ENCODE results near the gene MKI67.

MKI67 gene

GRCh38 chr10:128060341-128061250 lies 65.6 kb downstream of the MKI67 start:
- TF ChIP-seq CTCF (IDR thresholded peaks at IDR 0.05; ENCODE audit: insufficient read depth, low read depth, low read length, missing control alignments) = no peak
- DNase-seq (ENCODE audit: low read depth) = no peak
- no peak overlapping the region for H3K4me3 ChIP-seq (ENCODE audit: low read length)

- DNase-seq (ENCODE audit: low read depth) = no peak
These were observed 66.3 kb downstream of the MKI67 start for GRCh38 chr10:128059982-128060293.

GRCh38 chr10:128059266-128059981 lies 66.8 kb downstream of the MKI67 start:
- no peak for TF ChIP-seq CTCF (IDR thresholded peaks at IDR 0.05; ENCODE audit: insufficient read depth, low read depth, low read length, missing control alignments)
- no peak for DNase-seq (ENCODE audit: low read depth)
- H3K4me3 ChIP-seq (ENCODE audit: low read length) = no peak overlapping the region

More at GRCh38 chr10:128059982-128060293, 66.3 kb downstream of the MKI67 start:
- no peak overlapping the region for H3K4me3 ChIP-seq (ENCODE audit: low read length)
- no peak for TF ChIP-seq CTCF (IDR thresholded peaks at IDR 0.05; ENCODE audit: insufficient read depth, low read depth, low read length, missing control alignments)

GRCh38 chr10:128058750-128059134 lies 67.5 kb downstream of the MKI67 start:
- DNase-seq (ENCODE audit: low read depth) = no peak
- no peak for TF ChIP-seq CTCF (IDR thresholded peaks at IDR 0.05; ENCODE audit: insufficient read depth, low read depth, low read length, missing control alignments)
- no peak overlapping the region for H3K4me3 ChIP-seq (ENCODE audit: low read length)

- no peak for TF ChIP-seq CTCF (IDR thresholded peaks at IDR 0.05; ENCODE audit: insufficient read depth, low read depth, low read length, missing control alignments)
- DNase-seq (ENCODE audit: low read depth) = no peak
- no peak overlapping the region for H3K4me3 ChIP-seq (ENCODE audit: low read length)
These were observed 68.0 kb downstream of the MKI67 start for GRCh38 chr10:128058106-128058749.

GRCh38 chr10:128056303-128057050 lies 69.7 kb downstream of the MKI67 start:
- no peak for TF ChIP-seq CTCF (IDR thresholded peaks at IDR 0.05; ENCODE audit: insufficient read depth, low read depth, low read length, missing control alignments)
- no peak overlapping the region for H3K4me3 ChIP-seq (ENCODE audit: low read length)
- no peak for DNase-seq (ENCODE audit: low read depth)

Data from epithelial cell of esophagus (primary cell).